ENCODE results near the gene GAK.
"Not testable (repeated sequence)": the region's sequence is repeated elsewhere in the genome, so short reads cannot be mapped to it uniquely, and the experiment has no call there.

The GAK gene

DNA sequence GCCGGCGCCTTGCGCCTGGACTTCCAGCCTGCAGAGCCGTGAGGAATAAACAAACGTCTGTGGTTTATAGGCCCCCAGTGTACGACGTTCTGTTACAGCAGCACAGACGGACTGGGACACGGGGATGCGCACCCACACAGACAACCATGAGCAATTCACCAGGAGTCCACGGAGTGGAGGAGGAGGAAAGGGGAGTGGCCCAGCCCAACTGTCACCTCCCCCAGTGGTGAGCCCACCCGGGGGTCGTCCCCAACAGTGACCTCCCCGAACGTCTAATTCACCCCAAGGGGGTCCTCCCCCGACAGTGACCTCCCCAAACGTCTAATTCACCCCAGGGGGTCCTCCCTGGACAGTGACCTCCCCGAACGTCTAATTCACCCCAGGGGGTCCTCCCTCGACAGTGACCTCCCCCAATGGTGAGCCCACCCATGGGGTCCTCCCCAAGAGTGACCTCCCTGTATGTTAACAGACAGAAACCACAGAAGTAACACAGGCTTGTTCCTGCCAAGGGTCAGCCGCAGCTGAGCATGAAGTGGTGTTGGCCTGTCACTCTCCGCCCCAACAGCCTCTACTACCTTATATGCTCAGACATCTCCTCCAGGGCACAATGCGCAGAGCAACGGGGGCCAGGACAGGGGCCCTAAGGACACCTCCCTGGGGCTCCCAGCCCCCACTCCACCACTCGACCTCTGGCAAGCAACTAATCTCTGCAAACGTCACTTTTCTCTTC, 6.2 kb downstream of the GAK start:
- peak; percentile 30 for DNase-seq

DNA sequence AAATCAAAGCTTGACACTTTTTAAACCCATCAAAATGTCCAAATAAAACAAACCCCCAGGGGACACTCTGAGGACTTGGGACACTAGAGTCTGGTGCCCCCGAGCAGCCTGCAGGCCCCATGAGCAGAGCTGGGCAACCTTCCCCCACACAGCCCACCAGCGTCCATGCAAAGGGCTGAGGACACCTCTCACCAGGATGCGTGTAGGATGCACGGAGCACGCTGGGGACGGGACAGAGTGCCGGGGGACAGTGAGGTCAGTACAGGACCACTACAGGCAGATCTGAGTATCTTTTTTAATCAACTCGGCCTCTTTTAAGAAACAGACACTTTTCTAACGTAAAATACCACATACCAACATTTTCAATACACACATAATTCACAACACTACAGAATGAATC, 6.9 kb downstream of the GAK start:
- peak; percentile 11 for DNase-seq

DNA sequence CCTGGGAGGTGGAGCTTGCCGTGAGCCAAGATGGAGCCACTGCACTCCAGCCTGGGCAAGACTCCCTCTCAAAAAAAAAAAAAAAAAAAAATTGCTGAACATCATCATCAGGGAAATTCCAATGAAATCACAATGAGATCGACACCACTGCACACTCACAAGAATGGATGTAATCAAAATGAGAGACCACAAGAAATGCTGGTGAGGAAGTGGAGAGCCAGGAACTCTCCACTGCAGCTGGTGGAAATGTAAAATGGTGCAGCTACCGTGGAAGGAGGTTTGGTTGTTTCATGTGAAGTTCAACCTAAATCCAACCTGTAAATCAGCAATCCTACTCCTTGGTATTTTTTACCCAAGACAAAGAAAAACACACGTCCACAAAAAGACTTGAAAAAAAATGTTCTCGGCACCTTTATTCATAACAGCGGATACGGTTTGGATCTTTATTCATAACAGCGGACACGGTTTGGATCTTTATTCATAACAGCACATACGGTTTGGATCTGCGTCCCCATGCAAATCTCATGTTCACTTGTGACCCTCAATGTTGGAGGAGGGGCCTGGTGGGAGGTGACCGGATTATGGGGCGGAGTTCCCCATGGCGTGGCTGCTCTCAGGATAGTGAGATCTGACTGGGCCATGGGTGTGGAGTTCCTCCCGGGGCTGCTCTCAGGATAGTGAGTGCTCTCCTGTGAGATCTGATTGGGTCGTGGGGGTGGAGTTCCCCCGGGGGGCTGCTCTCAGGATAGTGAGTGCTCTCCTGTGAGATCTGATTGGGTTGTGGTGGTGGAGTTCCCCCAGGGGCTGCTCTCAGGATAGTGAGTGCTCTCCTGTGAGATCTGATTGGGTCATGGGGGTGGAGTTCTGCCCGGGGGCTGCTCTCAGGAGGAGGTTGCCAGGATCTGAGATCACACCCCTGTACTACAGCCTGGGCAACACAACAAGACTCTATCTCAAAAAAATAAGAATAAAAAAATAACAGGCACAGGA, 7.7 kb downstream of the GAK start:
- peak; percentile 20 for DNase-seq

DNA sequence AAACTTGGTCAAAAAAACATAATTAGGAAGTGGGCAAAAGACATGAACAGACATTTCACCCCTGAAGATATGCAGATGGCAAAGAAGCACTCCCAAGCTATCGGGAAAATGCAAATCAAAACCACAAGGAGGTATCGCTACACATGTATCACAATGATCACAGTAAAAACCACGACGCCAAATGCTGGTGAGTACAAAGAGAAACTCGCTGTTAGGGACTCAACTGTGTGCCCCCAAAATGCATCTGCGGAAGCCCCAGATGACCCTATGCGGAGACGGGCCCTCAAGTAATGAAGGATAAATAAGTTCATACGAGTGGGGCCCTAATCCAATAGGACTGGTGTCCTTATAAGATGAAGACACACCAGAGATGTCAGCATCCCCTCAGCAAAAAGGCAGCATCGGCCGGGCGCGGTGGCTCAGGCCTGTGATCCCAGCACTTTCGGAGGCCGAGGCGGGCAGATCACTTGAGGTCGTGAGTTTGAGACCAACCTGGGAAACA, 10.2 kb downstream of the GAK start:
- no peak for DNase-seq

DNA sequence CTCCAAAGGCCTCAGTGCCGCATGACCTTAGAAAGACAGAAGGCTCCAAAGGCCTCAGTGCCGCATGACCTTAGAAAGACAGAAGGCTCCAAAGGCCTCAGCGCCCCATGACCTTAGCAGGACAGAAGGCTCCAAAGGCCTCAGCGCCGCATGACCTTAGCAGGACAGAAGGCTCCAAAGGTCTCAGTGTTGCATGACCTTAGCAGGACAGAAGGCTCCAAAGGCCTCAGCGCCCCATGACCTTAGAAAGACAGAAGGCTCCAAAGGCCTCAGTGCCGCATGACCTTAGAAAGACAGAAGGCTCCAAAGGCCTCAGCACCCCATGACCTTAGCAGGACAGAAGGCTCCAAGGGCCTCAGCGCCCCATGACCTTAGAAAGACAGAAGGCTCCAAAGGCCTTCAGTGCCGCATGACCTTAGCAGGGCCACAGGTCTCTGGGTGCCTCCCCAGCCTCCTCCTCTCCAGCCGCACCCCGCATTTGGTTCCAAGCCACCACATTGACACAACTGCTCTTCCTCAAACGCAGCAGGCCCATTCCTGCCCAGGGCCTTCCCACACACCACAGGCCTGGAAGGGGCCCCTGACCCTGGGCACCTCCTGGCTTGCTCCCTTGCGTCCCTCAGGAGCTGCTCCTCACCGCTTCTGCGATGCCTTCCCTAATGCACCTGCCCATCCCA, 13.0 kb downstream of the GAK start:
- DNase-seq = peak; percentile 33

DNA sequence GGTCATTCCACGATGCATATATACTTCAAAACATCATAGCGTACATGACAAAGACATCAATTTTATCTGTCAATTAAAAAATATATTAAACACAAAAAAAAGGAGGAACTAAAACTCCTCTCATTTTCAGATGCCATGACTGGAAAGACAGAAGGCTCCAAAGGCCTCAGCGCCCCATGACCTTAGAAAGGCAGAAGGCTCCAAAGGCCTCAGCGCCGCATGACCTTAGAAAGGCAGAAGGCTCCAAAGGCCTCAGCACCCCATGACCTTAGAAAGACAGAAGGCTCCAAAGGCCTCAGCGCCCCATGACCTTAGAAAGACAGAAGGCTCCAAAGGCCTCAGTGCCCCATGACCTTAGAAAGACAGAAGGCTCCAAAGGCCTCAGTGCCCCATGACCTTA, 13.5 kb downstream of the GAK start:
- not testable (repeated sequence) for DNase-seq

DNA sequence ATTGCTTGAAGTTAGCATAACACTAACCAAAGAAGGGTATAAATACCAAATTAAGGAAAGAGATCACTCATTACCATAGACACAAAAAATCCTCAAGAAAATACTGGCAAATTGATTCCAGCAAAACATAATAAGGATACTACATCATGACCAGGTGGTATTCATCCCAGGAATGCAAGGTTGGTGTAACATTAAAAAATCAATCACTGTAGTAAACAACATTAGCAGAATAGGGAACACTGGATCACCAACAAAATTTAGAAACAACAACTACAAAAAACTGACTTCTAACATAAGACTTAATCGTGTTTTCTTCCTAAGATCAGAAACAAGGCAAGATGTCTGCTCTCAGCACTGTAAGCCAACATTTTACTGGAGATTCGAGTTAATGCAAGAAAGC, 14.1 kb downstream of the GAK start:
- DNase-seq = no peak

DNA sequence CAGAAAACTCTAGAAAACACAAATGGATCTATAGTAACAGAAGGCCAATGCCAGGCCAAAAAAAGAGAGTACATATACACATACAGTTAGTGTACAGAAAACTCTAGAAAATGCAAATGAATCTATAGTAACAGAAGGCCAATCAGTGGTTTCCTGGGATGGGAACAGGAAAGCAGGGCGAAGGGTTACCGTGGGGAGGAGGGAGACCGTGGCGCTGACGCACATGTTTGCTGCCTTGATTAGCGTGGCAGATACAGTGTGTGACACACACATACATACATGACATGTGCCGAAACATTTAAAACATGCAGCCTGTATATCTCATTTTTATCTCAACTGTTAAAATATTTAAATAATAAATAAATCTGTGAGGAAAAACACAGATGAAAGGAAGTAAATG, 14.7 kb downstream of the GAK start:
- DNase-seq = no peak

DNA sequence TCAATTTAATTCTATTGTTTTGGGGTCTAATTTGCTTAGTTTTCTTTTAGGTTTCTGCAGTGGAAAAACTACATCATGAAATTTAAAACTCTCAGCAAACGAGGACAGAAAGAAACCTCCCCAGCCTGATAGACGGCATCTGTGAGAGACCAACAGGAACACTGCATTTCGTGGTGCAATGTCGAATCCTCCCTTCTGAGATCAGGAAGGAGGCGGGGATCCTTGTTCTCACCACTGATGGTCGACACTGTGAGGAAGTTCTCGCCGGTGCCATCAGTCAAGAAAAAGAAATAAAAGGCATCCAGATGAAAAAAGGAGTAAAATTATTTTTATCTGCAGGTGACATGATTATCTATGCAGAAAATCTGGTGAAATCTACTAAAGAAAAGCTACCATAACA, 16.5 kb downstream of the GAK start:
- peak; percentile 22 for DNase-seq

DNA sequence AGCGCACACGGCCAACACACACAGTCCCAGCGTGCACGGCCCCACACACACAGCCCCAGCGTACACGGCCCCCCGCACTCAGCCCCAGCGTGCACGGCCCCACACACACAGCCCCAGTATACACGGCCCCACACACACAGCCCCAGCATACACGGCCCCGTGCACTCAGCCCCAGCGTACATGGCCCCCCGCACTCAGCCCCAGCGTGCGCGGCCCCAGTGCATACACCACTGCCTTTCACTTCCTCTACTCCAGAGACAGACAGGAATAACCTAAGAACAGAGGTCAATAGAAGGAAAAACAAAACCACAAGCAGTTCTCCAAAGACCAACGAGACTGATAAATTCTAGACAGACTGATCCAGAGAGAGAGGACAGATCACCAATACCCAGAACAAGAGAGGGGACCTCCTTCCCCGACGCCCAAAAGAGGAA, 17.1 kb downstream of the GAK start:
- peak; percentile 38 for DNase-seq

DNA sequence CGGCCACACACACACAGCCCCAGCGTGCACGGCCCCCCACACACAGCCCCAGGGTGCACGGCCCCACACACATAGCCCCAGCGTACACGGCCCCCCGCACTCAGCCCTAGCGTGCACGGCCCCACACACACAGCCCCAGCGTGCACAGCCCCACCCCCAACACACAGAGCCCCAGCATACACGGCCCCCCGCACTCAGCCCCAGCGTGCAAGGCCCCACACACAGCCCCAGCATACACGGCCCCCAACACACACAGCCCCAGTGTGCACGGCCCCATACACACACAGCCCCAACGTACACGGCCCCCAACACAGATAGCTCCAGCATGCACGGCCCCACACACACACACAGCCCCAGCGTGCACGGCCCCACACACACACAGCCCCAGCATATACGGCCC, 17.6 kb downstream of the GAK start:
- peak; percentile 17 for DNase-seq

DNA sequence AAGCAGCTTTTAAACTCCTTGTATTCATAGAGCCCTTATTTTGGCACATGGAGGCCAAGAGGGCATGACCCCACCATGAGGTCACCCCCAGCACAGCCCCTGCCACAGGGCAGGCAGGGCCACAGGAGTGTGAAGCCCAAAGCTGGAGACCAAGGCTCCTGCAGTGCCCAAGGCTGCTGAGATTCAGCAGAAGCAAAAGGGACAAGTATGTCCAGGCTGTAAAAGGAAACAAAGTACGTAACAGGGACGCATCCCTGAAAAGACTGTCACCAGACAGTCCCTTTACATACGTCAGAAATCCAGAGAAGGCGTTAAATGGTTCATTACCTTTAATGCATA, 18.9 kb downstream of the GAK start:
- peak; percentile 4 for DNase-seq

DNA sequence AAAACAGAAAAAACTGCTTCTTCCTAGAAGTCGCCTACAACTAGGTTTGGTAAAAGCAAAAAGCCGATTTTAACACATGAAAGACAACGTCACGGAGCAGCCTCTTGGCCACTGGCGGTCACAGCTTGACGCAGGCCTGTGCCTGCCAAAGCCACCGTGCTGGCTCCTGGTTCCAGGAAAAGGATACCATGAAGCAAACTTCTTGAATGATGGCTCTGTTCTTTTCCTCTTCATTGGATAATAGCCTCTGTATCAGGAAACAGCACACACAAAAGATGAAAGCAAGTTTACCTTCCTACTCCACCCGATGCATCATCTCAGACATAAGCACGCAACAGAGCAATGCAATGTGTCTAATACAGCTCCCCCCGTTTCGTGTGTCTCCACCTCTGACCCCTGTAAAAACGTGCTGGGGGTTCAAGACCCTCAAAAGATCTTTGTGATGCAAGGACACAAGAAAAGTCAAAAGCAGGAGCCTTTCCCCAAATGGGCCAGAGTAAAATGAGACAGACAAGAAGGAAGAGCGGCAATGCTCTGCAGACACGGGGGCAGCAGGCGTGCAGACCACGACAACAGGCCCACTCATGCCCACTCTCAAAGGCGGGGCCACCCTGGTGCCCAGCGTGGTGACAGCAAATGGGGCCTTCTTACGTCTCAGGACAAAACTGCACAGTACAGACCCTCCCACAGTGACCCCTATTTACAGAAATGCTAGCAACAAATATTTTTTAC, 19.4 kb downstream of the GAK start:
- DNase-seq = peak; percentile 6

DNA sequence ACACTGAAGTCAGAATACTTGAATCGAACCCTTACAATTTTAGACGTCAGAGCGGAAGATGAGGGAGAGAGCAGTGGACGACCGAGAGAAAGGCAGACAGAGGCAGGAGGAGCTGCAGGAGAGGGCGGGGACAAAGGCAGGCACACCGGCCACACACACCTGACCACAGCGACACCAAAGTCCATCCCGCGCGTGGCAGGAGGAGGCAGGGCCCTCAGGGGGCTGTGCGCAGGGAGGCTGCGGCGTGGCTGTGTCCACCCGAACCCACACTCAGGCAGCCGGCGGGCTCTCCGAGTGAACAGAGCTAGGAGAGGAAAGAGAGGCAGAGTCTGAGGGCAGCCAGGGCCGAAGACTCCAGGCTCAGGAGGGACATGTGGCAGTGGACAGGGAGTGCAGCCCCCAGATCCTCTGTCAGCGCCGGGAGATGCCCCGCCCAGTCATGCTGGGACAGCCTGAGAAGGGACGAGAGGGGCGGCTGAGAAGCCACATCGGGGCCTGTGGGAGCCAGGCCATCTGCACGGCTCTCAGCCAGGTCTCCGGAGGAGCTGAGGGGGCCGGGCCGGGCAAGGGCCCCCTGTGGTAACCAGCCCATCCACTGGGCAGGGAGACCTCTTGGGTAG, 20.1 kb downstream of the GAK start:
- peak; percentile 16 for DNase-seq

DNA sequence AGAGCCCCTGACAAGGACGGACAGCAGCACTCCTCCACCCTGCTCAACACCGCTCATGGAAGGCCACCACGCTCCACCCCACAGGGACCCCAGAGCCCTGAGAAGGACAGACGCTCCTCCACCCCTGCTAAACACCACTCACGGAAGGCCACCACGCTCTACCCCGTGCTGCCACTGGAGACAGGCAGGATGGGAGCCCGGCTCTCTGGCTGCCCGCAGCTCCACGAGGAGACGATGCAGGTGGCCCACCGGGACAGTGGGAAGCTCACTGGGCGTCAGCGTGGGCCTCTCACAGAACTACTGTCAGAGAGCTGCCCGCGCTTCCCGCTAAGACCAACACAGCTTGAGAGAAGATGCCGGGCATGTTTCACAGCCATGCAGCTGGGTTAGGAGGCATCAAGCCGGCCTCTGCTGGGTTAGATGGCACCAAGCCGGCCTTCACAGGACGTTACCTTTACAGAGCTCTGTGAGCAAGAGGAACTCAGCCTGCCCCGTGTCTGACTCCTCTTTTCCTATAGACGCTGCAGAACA, 20.8 kb downstream of the GAK start:
- no peak for DNase-seq

DNA sequence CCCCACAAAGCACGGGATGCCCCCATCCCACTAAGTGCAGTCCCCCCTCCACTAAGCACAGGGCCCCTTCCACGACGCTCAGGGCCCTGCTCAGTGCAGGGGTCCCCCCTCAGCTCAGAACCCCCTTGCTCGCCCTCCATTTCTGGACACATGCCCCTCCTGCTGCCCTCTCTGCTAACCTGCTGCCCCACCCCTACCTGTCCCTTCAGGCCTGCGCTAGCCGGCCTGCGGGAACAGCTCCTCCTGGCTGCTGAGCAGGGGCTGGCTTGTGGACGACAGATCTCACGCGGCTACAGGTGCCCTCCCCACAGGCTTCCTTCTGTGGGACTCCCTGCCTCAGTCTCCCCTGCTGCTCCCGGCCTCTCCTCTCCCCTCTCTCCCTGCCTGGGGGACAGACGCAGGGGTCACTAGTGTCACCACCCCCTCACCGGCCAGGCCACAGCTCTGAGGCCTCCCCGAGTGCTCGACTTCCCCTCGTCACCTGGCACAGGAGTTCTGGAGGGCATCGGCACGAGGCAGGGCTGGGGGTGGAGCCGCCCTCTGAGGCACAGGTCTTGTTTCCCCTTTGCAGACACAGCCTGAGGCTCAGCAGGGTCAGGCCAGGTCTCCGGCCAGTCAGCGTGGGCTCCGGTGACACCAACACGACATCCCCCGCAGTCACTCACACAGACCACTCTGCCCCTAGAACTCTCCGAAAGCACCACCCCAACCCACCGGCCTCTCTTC, 21.6 kb downstream of the GAK start:
- no peak for DNase-seq

DNA sequence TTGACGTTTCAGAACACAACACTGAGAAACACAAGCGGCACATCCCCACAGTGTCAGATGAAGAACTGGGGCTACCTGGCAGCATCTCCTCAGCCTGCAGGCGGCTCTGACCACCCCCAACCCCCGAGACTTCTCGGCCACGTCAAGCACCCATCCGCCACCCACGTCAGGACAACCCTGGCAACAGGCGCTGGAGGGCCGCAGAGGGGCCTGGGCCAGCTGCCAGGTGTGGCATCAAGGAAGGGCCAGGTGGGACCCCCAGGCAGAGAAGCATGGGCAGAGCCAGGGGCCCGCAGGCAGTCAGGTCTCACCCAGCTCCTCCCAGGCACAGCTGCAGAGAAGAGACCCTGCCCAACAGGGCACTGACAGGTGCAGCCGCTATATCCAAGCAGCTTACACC, 22.3 kb downstream of the GAK start:
- DNase-seq = no peak

DNA sequence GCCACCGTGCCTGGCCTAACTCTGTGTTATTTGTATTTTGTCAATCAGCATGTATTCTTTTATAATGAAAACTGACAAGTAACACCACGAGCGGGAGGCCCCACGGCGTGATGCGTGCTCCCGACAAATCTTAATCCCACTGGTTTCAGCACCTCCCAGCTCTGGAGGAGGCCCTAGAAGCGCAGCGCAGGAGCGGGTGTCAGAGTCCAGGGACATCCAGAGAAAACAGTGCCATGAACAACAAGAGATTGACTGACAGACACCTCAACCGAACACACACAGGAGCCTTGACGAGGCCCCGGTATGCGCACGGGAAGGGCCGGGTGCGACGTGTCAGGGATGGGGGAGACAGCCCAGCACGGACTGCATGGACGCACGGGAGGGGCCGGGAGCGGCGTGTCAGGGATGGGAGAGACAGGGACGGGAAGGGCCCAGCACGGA, 23.0 kb downstream of the GAK start:
- DNase-seq = no peak

DNA sequence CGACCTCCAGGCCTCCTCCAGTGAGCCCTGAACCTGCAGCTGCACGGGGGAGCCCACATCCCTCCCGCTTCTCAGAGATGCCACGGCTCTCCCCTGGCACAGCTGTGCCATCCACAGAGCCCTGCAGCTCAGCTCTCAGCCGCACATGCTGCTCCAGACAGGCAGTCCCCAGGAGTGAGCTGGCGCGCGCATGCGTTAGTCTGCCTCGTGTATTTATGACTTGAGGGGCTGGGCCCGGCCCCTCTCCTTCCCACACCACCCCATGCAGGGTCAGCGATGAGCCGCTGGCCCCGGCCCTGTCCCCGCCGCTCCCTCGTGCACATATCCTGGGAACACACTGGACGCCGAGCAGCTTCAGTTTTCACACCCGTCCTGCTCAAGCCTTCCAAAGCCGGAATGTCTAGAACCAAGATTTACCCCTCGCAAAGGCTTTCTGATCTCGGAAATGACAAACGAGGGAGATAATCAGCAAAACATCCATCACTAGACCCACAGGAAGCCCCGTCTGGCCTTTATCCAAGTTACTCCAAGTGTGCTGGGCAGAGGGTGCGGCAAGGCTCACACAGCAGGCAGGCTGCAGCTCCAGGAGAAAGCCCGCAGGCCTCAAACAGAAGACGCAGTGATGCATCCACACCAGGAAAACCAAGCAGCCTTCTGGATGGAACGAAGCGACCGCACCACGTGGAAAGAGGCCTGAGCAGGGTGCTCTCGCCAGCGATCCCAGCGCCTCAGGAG, 24.3 kb downstream of the GAK start:
- DNase-seq = no peak

DNA sequence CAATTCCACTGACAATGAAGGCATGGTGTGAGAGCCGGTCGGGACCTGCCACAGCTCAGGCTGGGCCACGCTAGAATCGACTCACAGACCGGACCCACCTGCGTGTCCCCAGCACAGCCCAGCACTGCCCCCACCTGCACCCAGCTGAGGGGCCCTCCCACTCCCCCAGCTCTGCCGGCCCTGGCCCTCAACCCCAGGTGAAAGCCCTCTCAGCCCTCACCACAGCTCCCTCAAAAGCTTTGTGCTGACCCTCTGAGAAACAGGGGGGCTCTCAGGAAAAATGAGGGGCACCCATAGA, 25.1 kb downstream of the GAK start:
- DNase-seq = no peak
